Vagina (tissue), 2 donors: Measurements from ENCODE around the gene ABHD16B.

Experiments used
- POLR2A ChIP-seq, 2 donors: fragments of 450-650 bp; IDR thresholded peaks; one replicate each; pipeline ENCODE4 v1.6.1; 2017; ENCODE audit warnings: antibody characterized with exemption in 2 of 2, mild to moderate bottlenecking in 2 of 2, moderate library complexity in 2 of 2
- TF ChIP-seq, protein P1 (sequence below), 3 experiments: fragments of 450-650 bp in 2 of 3; fragments of 200-600 bp in 1 of 3; sonication (generic) in 1 of 3; IDR thresholded peaks; one replicate each; pipeline ENCODE4 v1.5.1; 2017 to 2019; ENCODE audit warnings: antibody characterized with exemption in 3 of 3, mild to moderate bottlenecking in 2 of 3, moderate library complexity in 2 of 3

DNA sequence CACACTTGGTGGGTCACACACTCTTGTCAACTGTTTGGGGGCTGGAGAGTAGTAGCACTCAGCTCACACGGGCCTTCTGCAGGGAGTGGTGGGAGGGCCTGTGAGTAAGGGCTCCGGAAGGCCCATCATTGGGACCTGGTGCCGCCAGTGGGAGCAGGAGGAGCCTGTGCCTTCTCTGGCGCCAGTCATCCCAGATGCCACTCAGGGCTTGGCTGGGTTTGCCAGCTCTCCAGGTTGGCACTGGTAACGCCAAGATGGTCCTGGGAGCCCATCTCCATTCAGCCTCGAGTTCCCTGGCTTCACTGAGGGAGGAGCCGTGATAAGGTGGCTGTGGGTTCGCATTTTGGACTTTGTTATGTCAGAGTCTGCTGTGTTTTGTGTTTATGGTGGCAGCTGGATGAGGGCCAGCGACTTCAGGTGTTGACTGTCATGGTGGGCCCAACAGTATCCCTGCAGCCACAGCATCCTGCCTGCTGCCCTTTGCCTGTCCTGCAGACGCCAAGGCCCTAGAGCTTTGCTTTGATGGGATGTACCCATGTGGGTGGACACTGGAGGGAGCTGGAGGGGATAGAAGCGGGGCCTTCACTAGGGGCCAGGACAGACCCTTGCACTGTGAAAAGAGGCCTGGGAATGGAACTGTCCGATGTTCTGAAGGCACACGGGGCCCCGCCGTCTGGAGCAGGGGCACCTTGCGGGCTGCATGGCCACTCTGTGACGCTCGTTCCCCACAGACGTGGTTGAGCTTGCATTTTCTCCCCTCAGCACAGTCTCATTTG is 20.3 kb downstream of the ABHD16B start:
- TF ChIP-seq POLR2A (IDR thresholded peaks at IDR 0.05): no peak
- TF ChIP-seq, protein P1, sequence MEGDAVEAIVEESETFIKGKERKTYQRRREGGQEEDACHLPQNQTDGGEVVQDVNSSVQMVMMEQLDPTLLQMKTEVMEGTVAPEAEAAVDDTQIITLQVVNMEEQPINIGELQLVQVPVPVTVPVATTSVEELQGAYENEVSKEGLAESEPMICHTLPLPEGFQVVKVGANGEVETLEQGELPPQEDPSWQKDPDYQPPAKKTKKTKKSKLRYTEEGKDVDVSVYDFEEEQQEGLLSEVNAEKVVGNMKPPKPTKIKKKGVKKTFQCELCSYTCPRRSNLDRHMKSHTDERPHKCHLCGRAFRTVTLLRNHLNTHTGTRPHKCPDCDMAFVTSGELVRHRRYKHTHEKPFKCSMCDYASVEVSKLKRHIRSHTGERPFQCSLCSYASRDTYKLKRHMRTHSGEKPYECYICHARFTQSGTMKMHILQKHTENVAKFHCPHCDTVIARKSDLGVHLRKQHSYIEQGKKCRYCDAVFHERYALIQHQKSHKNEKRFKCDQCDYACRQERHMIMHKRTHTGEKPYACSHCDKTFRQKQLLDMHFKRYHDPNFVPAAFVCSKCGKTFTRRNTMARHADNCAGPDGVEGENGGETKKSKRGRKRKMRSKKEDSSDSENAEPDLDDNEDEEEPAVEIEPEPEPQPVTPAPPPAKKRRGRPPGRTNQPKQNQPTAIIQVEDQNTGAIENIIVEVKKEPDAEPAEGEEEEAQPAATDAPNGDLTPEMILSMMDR (IDR thresholded peaks at IDR 0.05): no peak
